Activated B cell treated with CpG ODN at 0.5 μM for 24 hours (primary cell): ENCODE data around the gene PNMA1. TPM values are rescaled to one million over a fixed set of nuclear protein-coding genes. Genes with fewer than 3 reads are reported as not detected.

Experiments
- ATAC-seq: fragments of 200-7000 bp; cut with Tn5 transposase; one replicate; pipeline ENCODE4 v1.10.0; 2021; ENCODE audit warnings: low read depth, mild to moderate bottlenecking, moderate library complexity
- CTCF ChIA-PET: fragments of 350-600 bp; sonication (Branson Sonifier 250); formaldehyde crosslinking; loops from one replicate; lab custom pipeline; 2021; ENCODE audit warnings: antibody characterized with exemption; lab: Charles Lee
- POLR2A ChIA-PET: fragments of 350-600 bp; sonication (Branson Sonifier 250); formaldehyde crosslinking; loops from one replicate; lab custom pipeline; 2021; ENCODE audit warnings: antibody characterized with exemption; lab: Charles Lee
- DNase-seq: peaks from one replicate; pipeline ENCODE4 v3.0.0; 2022
- H3K27ac Mint-ChIP-seq: one replicate; pipeline ENCODE4 v1.8.0; 2020; ENCODE audit warnings: mixed read lengths
- H3K27me3 Mint-ChIP-seq: one replicate; pipeline ENCODE4 v1.8.0; 2021; ENCODE audit warnings: mixed read lengths
- H3K36me3 Mint-ChIP-seq: one replicate; pipeline ENCODE4 v1.8.0; 2021; ENCODE audit warnings: low read depth, mixed read lengths
- H3K4me1 Mint-ChIP-seq: one replicate; pipeline ENCODE4 v1.8.0; 2021; ENCODE audit warnings: mixed read lengths
- H3K4me3 Mint-ChIP-seq: one replicate; pipeline ENCODE4 v1.8.0; 2020; ENCODE audit warnings: mild to moderate bottlenecking, mixed read lengths
- H3K9me3 Mint-ChIP-seq: one replicate; pipeline ENCODE4 v1.8.0; 2020; ENCODE audit warnings: mixed read lengths
- intact Hi-C: fragments of 100-400 bp; cut with micrococcal nuclease; formaldehyde crosslinking; loops from one replicate; pipeline ENCODE4 v1.15.1; 2024
- total RNA-seq: library from RNA; stranded (reverse); gene quantifications from 2 replicates; pipeline ENCODE4 v1.2.3, GENCODE V29; 2022
- TF ChIP-seq, protein P1 (sequence below): fragments of 200-600 bp; IDR thresholded peaks from one replicate; pipeline ENCODE4 v1.8.0; 2022; ENCODE audit warnings: antibody characterized with exemption, mild to moderate bottlenecking

The PNMA1 gene
- total RNA-seq, 1 donor from 2014 or later = 22.2 TPM

- TF ChIP-seq, protein P1, sequence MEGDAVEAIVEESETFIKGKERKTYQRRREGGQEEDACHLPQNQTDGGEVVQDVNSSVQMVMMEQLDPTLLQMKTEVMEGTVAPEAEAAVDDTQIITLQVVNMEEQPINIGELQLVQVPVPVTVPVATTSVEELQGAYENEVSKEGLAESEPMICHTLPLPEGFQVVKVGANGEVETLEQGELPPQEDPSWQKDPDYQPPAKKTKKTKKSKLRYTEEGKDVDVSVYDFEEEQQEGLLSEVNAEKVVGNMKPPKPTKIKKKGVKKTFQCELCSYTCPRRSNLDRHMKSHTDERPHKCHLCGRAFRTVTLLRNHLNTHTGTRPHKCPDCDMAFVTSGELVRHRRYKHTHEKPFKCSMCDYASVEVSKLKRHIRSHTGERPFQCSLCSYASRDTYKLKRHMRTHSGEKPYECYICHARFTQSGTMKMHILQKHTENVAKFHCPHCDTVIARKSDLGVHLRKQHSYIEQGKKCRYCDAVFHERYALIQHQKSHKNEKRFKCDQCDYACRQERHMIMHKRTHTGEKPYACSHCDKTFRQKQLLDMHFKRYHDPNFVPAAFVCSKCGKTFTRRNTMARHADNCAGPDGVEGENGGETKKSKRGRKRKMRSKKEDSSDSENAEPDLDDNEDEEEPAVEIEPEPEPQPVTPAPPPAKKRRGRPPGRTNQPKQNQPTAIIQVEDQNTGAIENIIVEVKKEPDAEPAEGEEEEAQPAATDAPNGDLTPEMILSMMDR = peak; percentile 75
- Mint-ChIP-seq H3K27ac (peak overlapping the region; percentile 70), H3K27me3 (no peaks in the 10 kb centered on the region), H3K4me3 (no peak overlapping the region), H3K4me1 (peaks cover 10% of the 10 kb centered on the region), H3K36me3 (peaks cover 85% of the 10 kb centered on the region), H3K9me3 (no peaks in the 10 kb centered on the region)
- CTCF ChIA-PET = interaction anchor here (0.6 to 6.6 kb wide), 25 partner anchors 12 to 182 kb away, joined by 3 to 126 read pairs (median 8); partner anchors contain the start of genes ACOT2, PNMA1, PTGR2 and ZNF410
- POLR2A ChIA-PET = interaction anchor here (0.6 to 3.3 kb wide), 13 partner anchors 11 to 212 kb away, joined by 3 to 25 read pairs (median 5); partner anchors contain the start of gene ZNF410
- DNase-seq (peak; percentile 77), ATAC-seq (peak; percentile 93)
- intact Hi-C loops = loop anchor here (1.0 to 5.0 kb wide), 9 partner anchors 25 to 310 kb away; partner anchors contain the start of genes COQ6, FAM161B and ZNF410
Observed at GRCh38 chr14:73728717-73729330, 14.6 kb upstream of the PNMA1 start.

- peaks cover 12% of the 10 kb centered on the region for H3K4me1 Mint-ChIP-seq
- H3K9me3 Mint-ChIP-seq = no peaks in the 10 kb centered on the region
- CTCF ChIA-PET = interaction anchor here (2.5 to 6.6 kb wide), 6 partner anchors 16 to 98 kb away, joined by 27 to 126 read pairs (median 60); a partner anchor contains a TSS
- TF ChIP-seq, protein P1 = no peak
- ATAC-seq (no peak), DNase-seq (no peak)
- H3K4me3 Mint-ChIP-seq = no peak overlapping the region
- intact Hi-C loops = loop anchor here (5.0 kb wide), 2 partner anchors 160 to 225 kb away; partner anchors contain the start of genes COQ6, FAM161B and ZNF410
- H3K36me3 Mint-ChIP-seq = peaks cover 91% of the 10 kb centered on the region
- H3K27ac Mint-ChIP-seq = no peak overlapping the region
- H3K27me3 Mint-ChIP-seq = no peaks in the 10 kb centered on the region
- POLR2A ChIA-PET = interaction anchor here (1.7 to 3.3 kb wide), 2 partner anchors 14 to 60 kb away, joined by 3 to 20 read pairs; no protein-coding TSS in a partner anchor
Observed at GRCh38 chr14:73727166-73727565, 13.0 kb upstream of the PNMA1 start.

DNA sequence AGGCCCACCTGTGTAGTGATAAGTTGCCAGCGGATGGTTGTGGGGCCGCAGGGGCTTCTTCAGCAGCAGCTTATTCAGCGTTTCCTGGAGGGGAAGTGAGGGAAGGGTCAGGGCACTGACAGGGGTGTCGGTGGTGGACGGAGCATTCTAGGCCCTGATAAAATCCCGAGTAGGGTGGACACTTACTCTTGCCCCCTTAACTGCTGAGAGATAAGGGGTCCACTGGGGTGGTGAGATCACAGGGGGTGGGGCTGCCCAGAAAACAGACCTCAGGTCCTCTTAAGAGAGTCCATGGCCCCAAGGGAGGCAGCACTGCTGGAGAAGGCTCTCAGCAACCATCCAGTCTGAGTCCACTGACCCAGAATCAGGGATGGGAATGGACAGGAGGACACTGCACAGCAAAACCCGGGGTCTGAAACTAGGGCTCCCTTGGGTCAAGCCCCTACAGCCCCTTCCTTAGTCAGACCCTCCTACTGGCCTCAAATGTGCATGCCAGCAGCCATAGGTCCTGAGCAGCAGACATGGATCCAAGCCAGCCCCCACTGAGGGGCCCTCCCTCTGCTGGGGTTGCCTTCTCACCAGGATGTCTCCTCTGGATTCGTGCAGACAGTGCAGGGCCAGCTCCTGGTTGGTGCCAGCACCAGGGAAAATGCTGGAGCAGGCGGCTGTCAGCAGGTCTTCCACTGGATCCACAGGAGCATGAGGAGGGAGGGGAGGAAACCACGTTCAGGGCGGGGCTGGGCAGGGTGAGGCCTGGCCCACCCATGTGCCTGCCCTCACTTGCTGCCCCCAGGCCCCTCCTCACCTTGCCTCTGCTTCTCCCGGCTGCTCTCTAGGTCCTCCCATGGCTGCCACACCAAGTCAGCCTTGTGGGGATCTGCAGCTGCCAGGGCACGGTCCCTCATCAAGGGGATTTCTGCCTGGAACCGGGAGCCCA lies 12.1 kb upstream of the PNMA1 start:
- ChIA-PET POLR2A (interaction anchor here (1.1 to 1.7 kb wide), 2 partner anchors 13 to 126 kb away, joined by 3 read pairs; no protein-coding TSS in a partner anchor), CTCF (interaction anchor here (1.3 to 4.4 kb wide), 3 partner anchors 32 to 99 kb away, joined by 3 to 126 read pairs (median 43); a partner anchor contains a TSS)
- H3K36me3 Mint-ChIP-seq = peaks cover 91% of the 10 kb centered on the region
- H3K4me1 Mint-ChIP-seq = peaks cover 12% of the 10 kb centered on the region
- H3K9me3 Mint-ChIP-seq = no peaks in the 10 kb centered on the region
- TF ChIP-seq, protein P1 = no peak
- H3K4me3 Mint-ChIP-seq = no peak overlapping the region
- no peak for DNase-seq
- no peak for ATAC-seq
- intact Hi-C loops = loop anchor here (5.0 kb wide), 2 partner anchors 161 to 226 kb away; partner anchors contain the start of genes COQ6, FAM161B and ZNF410
- H3K27me3 Mint-ChIP-seq = no peaks in the 10 kb centered on the region
- H3K27ac Mint-ChIP-seq = peak overlapping the region; percentile 35

DNA sequence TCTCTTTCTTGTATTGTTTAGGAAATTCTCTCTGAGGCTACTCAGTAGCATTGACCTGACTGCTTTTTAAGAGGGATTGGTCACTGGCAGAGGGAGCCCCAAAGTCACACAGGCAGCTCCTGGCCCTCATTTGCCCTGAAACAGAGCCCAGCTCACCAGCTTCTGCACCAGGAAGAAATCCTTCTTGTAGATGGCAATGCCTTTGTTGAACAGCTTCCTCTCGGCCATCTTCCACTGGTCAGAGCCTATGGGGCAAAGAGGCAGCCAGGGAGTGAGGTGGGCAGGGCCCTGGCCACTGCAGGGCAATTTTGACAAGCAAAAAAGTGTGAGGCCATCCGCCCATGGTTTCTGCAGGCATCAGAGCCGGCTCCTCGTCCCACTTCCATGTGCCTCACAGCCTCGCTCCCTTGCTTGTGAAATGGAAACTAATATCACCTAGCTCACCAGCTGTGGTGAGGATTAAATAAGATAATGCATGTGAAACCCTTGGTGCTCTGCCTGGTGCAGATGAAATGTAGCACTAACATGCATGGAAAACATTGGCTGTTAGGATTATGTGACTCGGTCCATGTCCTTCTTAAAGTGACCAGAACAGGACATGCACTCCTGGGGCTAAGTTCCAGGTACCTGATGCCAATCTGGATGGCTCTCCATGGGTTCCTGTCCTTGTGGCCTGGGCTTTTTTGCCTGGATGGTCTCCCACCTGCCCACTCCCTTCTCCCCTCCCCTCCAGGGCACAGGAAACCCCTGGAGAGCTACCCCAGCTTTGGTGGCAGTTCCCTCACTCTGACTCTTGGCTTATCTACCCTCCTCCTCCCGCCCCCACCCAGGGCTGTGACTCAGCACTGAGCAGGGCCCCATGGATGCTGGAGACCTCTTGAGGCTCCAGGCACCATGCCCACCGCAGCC lies 11.2 kb upstream of the PNMA1 start:
- ChIA-PET POLR2A (interaction anchor here (1.1 to 1.7 kb wide), 2 partner anchors 12 to 127 kb away, joined by 3 read pairs; no protein-coding TSS in a partner anchor), CTCF (interaction anchor here (1.3 kb wide), 1 partner anchor 52 kb away, joined by 3 read pairs; no protein-coding TSS in a partner anchor)
- TF ChIP-seq, protein P1 = no peak
- Mint-ChIP-seq H3K9me3 (no peaks in the 10 kb centered on the region), H3K27me3 (no peaks in the 10 kb centered on the region), H3K36me3 (peaks cover 93% of the 10 kb centered on the region), H3K4me1 (peaks cover 12% of the 10 kb centered on the region), H3K27ac (peak overlapping the region; percentile 63), H3K4me3 (no peak overlapping the region)
- DNase-seq (no peak), ATAC-seq (no peak)
- intact Hi-C loops = loop anchor here (5.0 kb wide), 2 partner anchors 162 to 227 kb away; partner anchors contain the start of genes COQ6, FAM161B and ZNF410
